Activated CD8-positive, alpha-beta memory T cell treated with anti-CD3 and anti-CD28 coated beads, Interleukin-2, amount 50 U/mL, for 4 hours (primary cell): Measurements from ENCODE around the gene PHF2.

Experiments
- DNase-seq: peaks from one replicate; pipeline ENCODE4 v3.0.0-alpha.2; 2020

The PHF2 gene

GRCh38 chr9:93587651-93588347 lies 11.4 kb downstream of the PHF2 start:
- DNase-seq, result no peak

- no peak for DNase-seq
These were observed 12.5 kb downstream of the PHF2 start for GRCh38 chr9:93588641-93589609.

GRCh38 chr9:93589688-93590087 lies 13.3 kb downstream of the PHF2 start:
- DNase-seq, result no peak

- DNase-seq, result no peak
These were observed 14.3 kb downstream of the PHF2 start for GRCh38 chr9:93590609-93591234.

GRCh38 chr9:93591301-93592007 lies 15.1 kb downstream of the PHF2 start:
- no peak for DNase-seq

GRCh38 chr9:93592008-93592642 lies 15.7 kb downstream of the PHF2 start:
- no peak for DNase-seq

- no peak for DNase-seq
These were observed 16.2 kb downstream of the PHF2 start for GRCh38 chr9:93592643-93593021.

GRCh38 chr9:93593144-93593658 lies 16.8 kb downstream of the PHF2 start:
- DNase-seq, result no peak

GRCh38 chr9:93594041-93594756 lies 17.8 kb downstream of the PHF2 start:
- DNase-seq, result no peak

GRCh38 chr9:93595461-93595860 lies 19.1 kb downstream of the PHF2 start:
- DNase-seq, result no peak

GRCh38 chr9:93595861-93596365 lies 19.5 kb downstream of the PHF2 start:
- no peak for DNase-seq

- no peak for DNase-seq
These were observed 20.0 kb downstream of the PHF2 start for GRCh38 chr9:93596399-93596798.

GRCh38 chr9:93597142-93597706 lies 20.8 kb downstream of the PHF2 start:
- no peak for DNase-seq

- DNase-seq, result no peak
These were observed 21.7 kb downstream of the PHF2 start for GRCh38 chr9:93597871-93598646.

- DNase-seq, result no peak
These were observed 22.4 kb downstream of the PHF2 start for GRCh38 chr9:93598647-93599241.

GRCh38 chr9:93599571-93600403 lies 23.4 kb downstream of the PHF2 start:
- DNase-seq, result no peak

- no peak for DNase-seq
These were observed 24.1 kb downstream of the PHF2 start for GRCh38 chr9:93600504-93600903.

- no peak for DNase-seq
These were observed 24.7 kb downstream of the PHF2 start for GRCh38 chr9:93601063-93601462.

GRCh38 chr9:93601666-93602065 lies 25.3 kb downstream of the PHF2 start:
- no peak for DNase-seq
